Pons (tissue), 1 donor: ENCODE results near the gene USH2A.

ENCODE experiments used
- DNase-seq: peaks from one replicate; pipeline ENCODE4 v3.0.0-alpha.2; 2016; ENCODE audit warnings: low spot score

The USH2A gene

DNA sequence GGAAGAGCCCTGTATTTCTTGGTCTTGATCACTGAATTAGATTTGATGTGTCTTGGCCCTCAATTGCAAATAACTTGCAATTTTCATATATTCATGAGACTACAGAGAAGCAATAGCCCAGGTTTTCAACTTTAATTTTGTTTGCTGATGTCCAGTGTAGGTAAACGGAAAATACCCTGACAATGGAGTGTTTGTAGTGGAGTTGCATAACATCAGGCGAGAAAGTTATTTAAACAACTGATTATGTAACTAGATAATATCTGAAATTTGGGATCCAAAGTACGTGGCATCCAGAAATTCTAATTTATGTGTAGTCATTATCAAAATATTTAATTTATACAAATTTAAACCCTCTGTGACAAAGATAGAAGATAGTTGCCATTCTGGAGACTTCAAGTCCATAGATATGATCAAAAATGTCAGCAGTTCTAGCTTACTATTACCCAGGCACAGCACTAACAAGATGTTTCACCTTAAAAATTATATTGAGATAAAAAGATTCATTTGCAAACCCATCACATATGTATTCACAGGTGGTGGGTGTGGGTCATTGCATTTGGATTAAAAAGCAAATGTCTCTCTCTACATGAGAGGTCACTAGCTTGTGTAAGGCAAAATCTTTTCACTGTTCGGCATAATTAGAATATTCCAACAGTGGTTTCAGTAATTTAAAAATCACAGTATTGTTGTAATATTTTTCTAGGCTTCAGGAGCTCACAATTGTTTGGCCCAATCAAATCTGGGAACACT lies 705.4 kb downstream of the USH2A start:
- DNase-seq = no peak

- DNase-seq = no peak
Measured at GRCh38 chr1:215710899-215711225, 712.4 kb downstream of the USH2A start.

GRCh38 chr1:215710036-215710898 lies 713.0 kb downstream of the USH2A start:
- peak; percentile 31 for DNase-seq

DNA sequence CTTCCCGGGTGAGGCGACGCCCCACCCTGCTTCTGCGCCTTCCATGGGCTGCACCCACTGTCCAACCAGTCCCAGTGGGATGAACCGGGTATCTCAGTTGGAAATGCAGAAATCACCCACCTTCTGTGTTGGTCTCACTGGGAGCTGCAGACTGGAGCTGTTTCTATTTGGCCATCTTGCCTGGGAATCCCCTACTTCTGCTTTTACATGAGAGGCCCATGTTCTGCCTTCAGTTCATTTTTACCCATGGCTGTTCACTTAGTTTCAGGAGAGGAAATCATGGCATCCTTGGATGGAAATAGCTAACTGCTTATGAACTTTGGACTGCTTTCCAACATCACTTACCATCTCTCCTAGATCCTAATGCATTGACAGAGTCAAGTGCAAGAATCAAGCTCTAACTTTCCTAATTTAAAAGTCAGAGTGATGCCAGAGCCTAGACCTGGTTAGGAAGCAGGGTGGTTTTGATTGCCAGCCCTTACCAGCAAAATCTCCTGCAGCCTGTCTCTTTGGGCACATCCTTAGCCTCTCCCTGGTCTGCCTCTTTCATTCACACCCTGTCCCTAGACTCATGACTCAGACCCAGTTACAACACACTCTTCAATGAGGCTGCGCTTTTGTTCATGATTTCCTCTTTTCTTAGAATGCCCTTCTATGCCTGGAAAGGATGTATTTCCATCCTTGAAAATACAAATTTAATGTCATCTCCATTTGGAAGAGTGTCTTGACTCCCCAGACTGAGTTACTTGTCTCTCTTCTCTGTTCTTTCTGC lies 719.0 kb downstream of the USH2A start:
- no peak for DNase-seq

DNA sequence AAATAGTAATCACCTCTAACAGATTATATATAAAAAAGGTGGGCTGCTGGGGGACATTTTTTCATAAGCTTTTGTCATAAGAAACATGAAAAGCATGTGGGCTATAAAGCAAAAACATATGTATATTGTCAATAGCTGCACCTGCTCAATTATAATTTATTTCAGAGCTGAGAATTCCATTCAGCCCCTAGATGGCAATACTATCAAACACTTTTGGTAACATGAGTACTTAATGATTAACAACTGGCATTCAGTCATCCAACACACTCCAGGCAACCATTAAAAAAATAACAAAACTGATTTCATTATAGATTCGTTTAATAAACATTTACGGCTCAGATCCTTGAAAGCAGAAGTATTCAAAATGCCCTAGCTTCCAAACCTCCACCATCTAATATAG lies 741.0 kb downstream of the USH2A start:
- peak; percentile 26 for DNase-seq

GRCh38 chr1:215681041-215681440 lies 742.2 kb downstream of the USH2A start:
- DNase-seq = no peak

DNA sequence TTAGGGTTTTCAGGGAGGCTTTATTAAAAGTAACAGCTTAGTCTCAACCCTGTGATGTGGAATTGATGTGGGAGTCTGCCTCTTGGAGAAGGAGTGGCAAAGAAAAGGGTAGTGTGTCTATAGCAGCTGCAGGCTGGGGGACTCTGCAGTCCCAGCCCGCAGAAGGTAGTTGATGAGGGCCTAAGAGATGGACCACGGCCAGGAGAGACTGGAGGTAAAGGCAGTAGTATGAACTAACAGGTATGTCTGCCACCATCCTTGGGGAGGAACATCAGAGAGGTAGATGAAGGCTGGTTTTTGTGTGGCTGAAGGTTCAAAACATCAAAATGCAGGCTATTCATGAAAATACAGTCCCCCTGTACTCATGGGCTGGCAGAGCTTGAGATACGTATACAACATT lies 744.0 kb downstream of the USH2A start:
- no peak for DNase-seq

GRCh38 chr1:215677112-215677511 lies 746.1 kb downstream of the USH2A start:
- no peak for DNase-seq

- no peak for DNase-seq
Measured at GRCh38 chr1:215673943-215674342, 749.3 kb downstream of the USH2A start.

DNA sequence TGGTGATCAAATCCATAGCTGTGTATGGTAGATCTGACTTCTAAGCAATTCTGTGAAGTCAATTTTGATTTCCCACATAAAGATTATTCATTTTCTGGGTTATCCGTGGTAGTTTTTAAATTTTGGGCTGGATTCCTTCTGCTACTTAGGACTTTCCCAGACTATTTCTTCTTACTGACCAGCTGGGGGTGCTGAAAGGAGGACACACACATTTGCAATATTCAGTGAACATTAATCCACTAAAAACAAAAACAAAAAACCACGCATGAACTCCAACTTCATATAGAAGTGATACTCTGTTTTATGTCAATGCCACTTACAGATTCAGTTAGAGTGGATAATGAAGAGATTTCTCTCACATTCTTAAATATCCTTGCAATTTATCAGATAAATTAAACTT lies 750.8 kb downstream of the USH2A start:
- DNase-seq = no peak

GRCh38 chr1:215669806-215670491 lies 753.3 kb downstream of the USH2A start:
- no peak for DNase-seq

DNA sequence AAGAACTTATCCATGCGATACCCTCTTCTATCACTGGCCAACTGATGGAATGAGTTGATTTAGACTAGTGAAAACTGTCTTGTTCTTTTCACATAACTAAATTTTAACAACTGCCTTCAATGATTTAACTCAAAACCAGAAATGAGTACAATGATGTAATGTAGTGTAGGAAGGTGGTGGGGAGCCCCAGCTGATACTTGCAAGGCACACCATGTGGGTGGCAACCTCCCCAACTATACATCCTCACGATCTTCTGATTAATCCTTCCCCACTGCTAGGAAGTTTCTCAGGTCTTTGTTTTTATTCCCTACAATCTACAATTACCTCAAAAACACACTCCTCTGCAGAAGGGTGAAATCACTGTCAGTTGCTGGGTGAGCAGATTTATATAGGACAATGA lies 755.5 kb downstream of the USH2A start:
- no peak for DNase-seq

- no peak for DNase-seq
Measured at GRCh38 chr1:215665215-215665614, 758.0 kb downstream of the USH2A start.

DNA sequence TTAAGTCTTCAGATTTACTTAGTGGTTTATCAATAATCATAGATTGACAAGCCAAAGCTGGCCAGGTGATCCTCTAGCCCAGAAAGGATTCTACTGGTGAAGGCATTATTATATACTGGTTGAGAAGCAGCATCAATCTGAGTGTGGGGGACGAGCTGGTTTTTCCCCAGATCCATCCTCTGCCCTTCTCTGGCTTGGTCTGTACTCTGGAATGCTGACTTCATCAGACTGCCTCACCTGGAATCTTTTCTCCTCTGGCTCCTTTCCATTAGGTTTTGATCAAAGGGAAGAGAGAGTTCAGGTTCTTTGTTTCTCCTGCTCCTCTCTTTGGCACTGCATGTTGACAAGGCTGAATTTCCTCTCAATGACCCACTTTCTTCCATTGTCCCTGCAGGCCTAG lies 762.2 kb downstream of the USH2A start:
- no peak for DNase-seq

GRCh38 chr1:215660259-215660658 lies 763.0 kb downstream of the USH2A start:
- DNase-seq = no peak

DNA sequence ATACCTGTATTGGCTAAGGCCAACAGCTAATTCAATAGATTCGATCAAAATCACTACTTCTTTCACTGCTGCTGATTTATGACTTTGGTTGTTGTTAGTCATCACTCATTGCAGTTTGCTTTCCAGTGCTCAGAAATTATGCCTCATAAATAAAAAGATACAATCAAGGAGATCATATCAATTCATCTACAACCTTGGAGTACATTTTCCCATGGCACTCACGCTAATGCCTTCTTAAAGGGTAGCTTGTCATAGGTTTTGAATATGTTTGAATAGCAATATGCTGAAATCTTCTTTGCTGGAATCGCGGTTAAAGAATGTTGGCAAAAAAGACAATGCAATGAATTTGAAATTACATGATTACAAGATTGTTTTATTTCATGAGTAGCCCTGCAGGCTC lies 766.2 kb downstream of the USH2A start:
- DNase-seq = no peak

DNA sequence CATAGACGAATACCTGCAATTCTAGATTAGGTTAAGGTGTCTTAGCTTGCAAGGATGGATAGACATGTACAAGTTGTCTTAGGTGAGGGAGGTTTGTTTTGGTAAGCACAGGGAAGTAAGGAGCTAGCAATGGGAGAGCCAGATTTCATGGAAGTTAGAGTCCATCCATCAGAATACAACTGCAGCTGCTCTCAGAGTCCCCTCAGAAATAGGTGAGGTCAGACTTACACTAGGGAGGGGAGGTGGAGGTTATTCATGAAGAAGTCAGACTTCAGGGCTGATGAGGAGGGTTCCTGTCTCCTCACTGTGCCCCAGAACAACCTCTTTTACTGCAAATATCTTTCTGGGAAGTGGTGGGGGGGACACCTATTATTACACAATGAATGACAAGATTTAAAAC lies 770.9 kb downstream of the USH2A start:
- DNase-seq = no peak

GRCh38 chr1:215651867-215652266 lies 771.4 kb downstream of the USH2A start:
- no peak for DNase-seq

DNA sequence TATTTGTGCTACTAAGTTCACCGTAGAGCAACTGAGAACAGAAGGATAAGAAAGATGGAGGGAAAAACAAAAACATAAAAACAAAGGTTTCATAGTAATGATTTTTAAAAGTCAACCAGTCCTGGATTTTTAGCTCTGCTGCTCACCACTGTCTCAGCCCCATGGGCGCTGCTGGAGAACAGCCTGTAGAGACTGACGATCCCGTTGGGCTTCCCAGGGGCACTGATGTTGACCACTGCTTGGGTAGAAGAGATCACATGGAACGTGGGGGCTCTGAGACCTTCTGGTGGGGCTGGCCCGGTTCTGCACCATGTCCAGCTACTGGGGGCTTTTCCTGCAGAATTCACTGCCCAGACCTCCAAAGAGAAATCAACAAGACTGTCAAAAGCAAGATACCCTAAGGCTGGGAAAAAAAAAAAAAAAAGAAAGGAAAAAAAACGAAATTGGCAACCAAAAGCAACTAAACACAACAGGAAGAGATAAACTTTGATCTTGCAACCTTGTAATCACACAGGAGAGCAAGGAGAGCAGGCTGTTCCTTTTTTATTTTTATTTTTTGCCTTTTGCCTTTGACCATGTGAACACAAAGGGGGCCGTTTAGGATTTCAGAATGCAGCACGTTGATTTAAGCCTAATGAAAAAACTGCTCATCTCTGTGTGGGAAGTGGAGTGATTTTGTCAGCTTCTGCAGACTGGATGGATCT lies 772.6 kb downstream of the USH2A start:
- DNase-seq = no peak

GRCh38 chr1:215648957-215649356 lies 774.3 kb downstream of the USH2A start:
- no peak for DNase-seq

GRCh38 chr1:215647738-215648137 lies 775.5 kb downstream of the USH2A start:
- DNase-seq = no peak

DNA sequence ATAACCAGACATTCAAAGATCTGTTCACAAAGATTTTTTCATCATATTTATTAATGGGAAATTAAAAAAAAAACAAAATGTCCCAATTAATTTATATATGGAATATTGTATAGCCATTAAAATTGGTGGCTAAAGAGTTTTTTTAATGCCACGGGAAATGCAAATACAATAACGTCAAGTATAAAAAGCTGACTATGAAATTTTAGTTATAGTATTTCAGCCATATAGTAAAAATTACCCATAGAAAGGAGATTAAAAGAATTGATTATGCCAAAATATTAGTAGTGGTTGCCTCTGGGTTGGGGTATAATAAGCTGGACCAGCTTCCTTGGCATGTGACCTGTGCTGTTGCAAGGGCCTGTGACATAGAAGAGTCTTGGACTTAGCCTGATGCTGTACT lies 777.4 kb downstream of the USH2A start:
- DNase-seq = no peak
